Measurements from ENCODE around the gene MARCHF9. TPM values are rescaled to one million over a fixed set of nuclear protein-coding genes. Genes with fewer than 3 reads are reported as not detected.

The MARCHF9 gene
- total RNA-seq, 1 experiment from 2014 or later = 6.2 TPM

GRCh38 chr12:57793920-57794319 is 39.0 kb downstream of the MARCHF9 start:
- CTCF ChIA-PET = interaction anchor here (1.0 to 2.2 kb wide), 3 partner anchors 9 to 37 kb away, joined by 3 to 10 read pairs (median 4); no protein-coding TSS in a partner anchor

GRCh38 chr12:57795354-57795753 is 40.5 kb downstream of the MARCHF9 start:
- DNase-seq (ENCODE audit: low spot score) (no peak), ATAC-seq (no peak)
- H3K4me1 Mint-ChIP-seq = no peaks in the 10 kb centered on the region
- no peak overlapping the region for H3K27ac Mint-ChIP-seq
- H3K27me3 Mint-ChIP-seq (ENCODE audit: low read depth) = no peaks in the 10 kb centered on the region
- H3K36me3 Mint-ChIP-seq = peaks cover 48% of the 10 kb centered on the region
- TF ChIP-seq NFATC4 (CRISPR knock-in tag; IDR thresholded peaks at IDR 0.05) (no peak), CREM (CRISPR knock-in tag; IDR thresholded peaks at IDR 0.05) (no peak)
- TF ChIP-seq, protein P1, sequence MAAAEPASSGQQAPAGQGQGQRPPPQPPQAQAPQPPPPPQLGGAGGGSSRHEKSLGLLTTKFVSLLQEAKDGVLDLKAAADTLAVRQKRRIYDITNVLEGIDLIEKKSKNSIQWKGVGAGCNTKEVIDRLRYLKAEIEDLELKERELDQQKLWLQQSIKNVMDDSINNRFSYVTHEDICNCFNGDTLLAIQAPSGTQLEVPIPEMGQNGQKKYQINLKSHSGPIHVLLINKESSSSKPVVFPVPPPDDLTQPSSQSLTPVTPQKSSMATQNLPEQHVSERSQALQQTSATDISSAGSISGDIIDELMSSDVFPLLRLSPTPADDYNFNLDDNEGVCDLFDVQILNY (CRISPR knock-in tag; IDR thresholded peaks at IDR 0.05) = no peak
- ChIA-PET POLR2A (no interaction called here), CTCF (interaction anchor here (2.2 kb wide), 1 partner anchor 8 kb away, joined by 10 read pairs; no protein-coding TSS in a partner anchor)
- no peaks in the 10 kb centered on the region for H3K9me3 Mint-ChIP-seq
- H3K4me3 Mint-ChIP-seq = no peak overlapping the region

More at GRCh38 chr12:57793920-57794319, 39.0 kb downstream of the MARCHF9 start:
- Mint-ChIP-seq H3K4me1 (no peaks in the 10 kb centered on the region), H3K36me3 (peaks cover 57% of the 10 kb centered on the region), H3K9me3 (no peaks in the 10 kb centered on the region), H3K4me3 (no peak overlapping the region), H3K27me3 (ENCODE audit: low read depth) (no peaks in the 10 kb centered on the region), H3K27ac (no peak overlapping the region)
- POLR2A ChIA-PET = no interaction called here
- TF ChIP-seq ETV6 (CRISPR knock-in tag; IDR thresholded peaks at IDR 0.05) (no peak), ZNF396 (CRISPR knock-in tag; IDR thresholded peaks at IDR 0.05; ENCODE audit: borderline replicate concordance) (no peak), ZNF138 (CRISPR knock-in tag; conservative IDR thresholded peaks at IDR 0.05) (no peak), EMX1 (CRISPR knock-in tag; IDR thresholded peaks at IDR 0.05) (no peak), SP1 (CRISPR knock-in tag; conservative IDR thresholded peaks at IDR 0.05) (no peak), ZNF263 (CRISPR knock-in tag; IDR thresholded peaks at IDR 0.05; ENCODE audit: low read depth) (no peak), ZNF416 (CRISPR knock-in tag; IDR thresholded peaks at IDR 0.05) (no peak), HMGXB4 (CRISPR knock-in tag; IDR thresholded peaks at IDR 0.05) (no peak), USF2 (CRISPR knock-in tag; IDR thresholded peaks at IDR 0.05) (no peak)
- TF ChIP-seq, protein P2, sequence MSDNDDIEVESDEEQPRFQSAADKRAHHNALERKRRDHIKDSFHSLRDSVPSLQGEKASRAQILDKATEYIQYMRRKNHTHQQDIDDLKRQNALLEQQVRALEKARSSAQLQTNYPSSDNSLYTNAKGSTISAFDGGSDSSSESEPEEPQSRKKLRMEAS (CRISPR knock-in tag; IDR thresholded peaks at IDR 0.05) = no peak
- TF ChIP-seq, protein P3, sequence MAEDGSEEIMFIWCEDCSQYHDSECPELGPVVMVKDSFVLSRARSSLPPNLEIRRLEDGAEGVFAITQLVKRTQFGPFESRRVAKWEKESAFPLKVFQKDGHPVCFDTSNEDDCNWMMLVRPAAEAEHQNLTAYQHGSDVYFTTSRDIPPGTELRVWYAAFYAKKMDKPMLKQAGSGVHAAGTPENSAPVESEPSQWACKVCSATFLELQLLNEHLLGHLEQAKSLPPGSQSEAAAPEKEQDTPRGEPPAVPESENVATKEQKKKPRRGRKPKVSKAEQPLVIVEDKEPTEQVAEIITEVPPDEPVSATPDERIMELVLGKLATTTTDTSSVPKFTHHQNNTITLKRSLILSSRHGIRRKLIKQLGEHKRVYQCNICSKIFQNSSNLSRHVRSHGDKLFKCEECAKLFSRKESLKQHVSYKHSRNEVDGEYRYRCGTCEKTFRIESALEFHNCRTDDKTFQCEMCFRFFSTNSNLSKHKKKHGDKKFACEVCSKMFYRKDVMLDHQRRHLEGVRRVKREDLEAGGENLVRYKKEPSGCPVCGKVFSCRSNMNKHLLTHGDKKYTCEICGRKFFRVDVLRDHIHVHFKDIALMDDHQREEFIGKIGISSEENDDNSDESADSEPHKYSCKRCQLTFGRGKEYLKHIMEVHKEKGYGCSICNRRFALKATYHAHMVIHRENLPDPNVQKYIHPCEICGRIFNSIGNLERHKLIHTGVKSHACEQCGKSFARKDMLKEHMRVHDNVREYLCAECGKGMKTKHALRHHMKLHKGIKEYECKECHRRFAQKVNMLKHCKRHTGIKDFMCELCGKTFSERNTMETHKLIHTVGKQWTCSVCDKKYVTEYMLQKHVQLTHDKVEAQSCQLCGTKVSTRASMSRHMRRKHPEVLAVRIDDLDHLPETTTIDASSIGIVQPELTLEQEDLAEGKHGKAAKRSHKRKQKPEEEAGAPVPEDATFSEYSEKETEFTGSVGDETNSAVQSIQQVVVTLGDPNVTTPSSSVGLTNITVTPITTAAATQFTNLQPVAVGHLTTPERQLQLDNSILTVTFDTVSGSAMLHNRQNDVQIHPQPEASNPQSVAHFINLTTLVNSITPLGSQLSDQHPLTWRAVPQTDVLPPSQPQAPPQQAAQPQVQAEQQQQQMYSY (CRISPR knock-in tag; IDR thresholded peaks at IDR 0.05) = no peak
- DNase-seq (ENCODE audit: low spot score) = no peak
- no peak for ATAC-seq

DNA sequence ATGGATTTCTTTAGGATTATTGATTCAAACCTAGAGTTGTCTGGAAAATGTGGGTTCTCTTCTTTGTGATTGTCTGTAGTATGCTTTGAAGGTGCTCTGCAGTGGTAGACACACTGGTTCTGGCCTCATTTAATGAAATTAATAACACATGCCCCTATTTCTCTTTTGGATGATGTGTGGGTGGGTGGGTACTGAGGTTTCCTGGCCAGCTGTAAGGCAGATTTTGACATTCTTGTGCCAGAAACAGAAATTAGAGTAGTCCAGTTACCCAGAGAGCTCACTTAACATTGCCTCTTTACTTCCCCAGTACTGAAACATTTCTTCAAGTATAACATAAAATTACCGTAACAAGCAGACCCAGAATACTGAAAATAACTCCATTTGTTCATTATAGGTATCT is 42.1 kb downstream of the MARCHF9 start:
- ChIA-PET POLR2A (no interaction called here), CTCF (interaction anchor here (1.2 to 1.3 kb wide), 2 partner anchors 19 to 40 kb away, joined by 3 read pairs; no protein-coding TSS in a partner anchor)
- no peaks in the 10 kb centered on the region for H3K27me3 Mint-ChIP-seq (ENCODE audit: low read depth)
- DNase-seq (ENCODE audit: low spot score) (no peak), ATAC-seq (no peak)
- H3K27ac Mint-ChIP-seq = no peak overlapping the region
- no peaks in the 10 kb centered on the region for H3K4me1 Mint-ChIP-seq
- H3K9me3 Mint-ChIP-seq = no peaks in the 10 kb centered on the region
- H3K4me3 Mint-ChIP-seq = no peak overlapping the region
- H3K36me3 Mint-ChIP-seq = peaks cover 40% of the 10 kb centered on the region
- TF ChIP-seq HMGXB4 (CRISPR knock-in tag; IDR thresholded peaks at IDR 0.05) (no peak), MXD4 (CRISPR knock-in tag; IDR thresholded peaks at IDR 0.05; ENCODE audit: borderline replicate concordance) (no peak), ZNF317 (CRISPR knock-in tag; IDR thresholded peaks at IDR 0.05; ENCODE audit: borderline replicate concordance, low read depth) (no peak), RELA (CRISPR knock-in tag; IDR thresholded peaks at IDR 0.05; ENCODE audit: borderline replicate concordance) (no peak), ZNF232 (CRISPR knock-in tag; IDR thresholded peaks at IDR 0.05) (no peak), ZNF138 (CRISPR knock-in tag; conservative IDR thresholded peaks at IDR 0.05) (no peak), EMX1 (CRISPR knock-in tag; IDR thresholded peaks at IDR 0.05) (no peak), NR1H2 (CRISPR knock-in tag; IDR thresholded peaks at IDR 0.05) (no peak), ZBTB21 (CRISPR knock-in tag; IDR thresholded peaks at IDR 0.05; ENCODE audit: borderline replicate concordance) (no peak), ESRRA (CRISPR knock-in tag; IDR thresholded peaks at IDR 0.05; ENCODE audit: borderline replicate concordance) (no peak)
- TF ChIP-seq, protein P2 (CRISPR knock-in tag; IDR thresholded peaks at IDR 0.05) = no peak
